Measurements from ENCODE around the gene FGGY.
A peak's percentile ranks its signal among the peaks of the same experiment; 100 is the strongest.
"Not testable (repeated sequence)": the region's sequence is repeated elsewhere in the genome, so short reads cannot be mapped to it uniquely, and the experiment has no call there.

The FGGY gene

GRCh38 chr1:59296358-59297256 lies at the start of gene FGGY:
TSS of gene FGGY (plus strand) at chr1:59297094. CDS start at chr1:59321550, 24,456 bp downstream.
- DNase-seq, result peak; percentile 96

- DNase-seq, result no peak
Measured at GRCh38 chr1:59248758-59249157, 48.1 kb upstream of the FGGY start.

GRCh38 chr1:59249396-59250137 lies 47.3 kb upstream of the FGGY start:
- DNase-seq, result no peak

GRCh38 chr1:59251061-59251460 lies 45.8 kb upstream of the FGGY start:
- DNase-seq, result not testable (repeated sequence)

- not testable (repeated sequence) for DNase-seq
Measured at GRCh38 chr1:59256429-59256828, 40.5 kb upstream of the FGGY start.

- DNase-seq, result no peak
Measured at GRCh38 chr1:59258412-59259032, 38.4 kb upstream of the FGGY start.

- DNase-seq, result peak; percentile 83
Measured at GRCh38 chr1:59261537-59261936, 35.4 kb upstream of the FGGY start.

GRCh38 chr1:59262631-59263030 lies 34.3 kb upstream of the FGGY start:
- DNase-seq, result no peak

- no peak for DNase-seq
Measured at GRCh38 chr1:59263111-59263510, 33.8 kb upstream of the FGGY start.

GRCh38 chr1:59265622-59266021 lies 31.3 kb upstream of the FGGY start:
- DNase-seq, result no peak

GRCh38 chr1:59266180-59266926 lies 30.5 kb upstream of the FGGY start:
- peak; percentile 42 for DNase-seq

GRCh38 chr1:59266927-59267293 lies 30.0 kb upstream of the FGGY start:
- DNase-seq, result no peak

- no peak for DNase-seq
Measured at GRCh38 chr1:59268406-59268805, 28.5 kb upstream of the FGGY start.

GRCh38 chr1:59271561-59272260 lies 25.2 kb upstream of the FGGY start:
- DNase-seq, result no peak

- DNase-seq, result no peak
Measured at GRCh38 chr1:59272507-59272906, 24.4 kb upstream of the FGGY start.

- no peak for DNase-seq
Measured at GRCh38 chr1:59276439-59276851, 20.4 kb upstream of the FGGY start.

GRCh38 chr1:59278780-59279354 lies 18.0 kb upstream of the FGGY start:
- DNase-seq, result no peak

GRCh38 chr1:59279645-59280044 lies 17.2 kb upstream of the FGGY start:
- no peak for DNase-seq

- no peak for DNase-seq
Measured at GRCh38 chr1:59282951-59283350, 13.9 kb upstream of the FGGY start.

GRCh38 chr1:59285691-59286090 lies 11.2 kb upstream of the FGGY start:
- DNase-seq, result no peak

- no peak for DNase-seq
Measured at GRCh38 chr1:59288046-59288445, 8.8 kb upstream of the FGGY start.

GRCh38 chr1:59289570-59289969 lies 7.3 kb upstream of the FGGY start:
- no peak for DNase-seq
